Suppressor macrophage (primary cell): ENCODE data around the gene CCDC78.
"Not testable (repeated sequence)": the region's sequence is repeated elsewhere in the genome, so short reads cannot be mapped to it uniquely, and the experiment has no call there.

Experiments used
- DNase-seq, 4 experiments: peaks; one replicate each; pipeline ENCODE4 v3.0.0-alpha.2; 2020 to 2022

CCDC78 gene

GRCh38 chr16:760545-761343 is 34.5 kb upstream of the CCDC78 start, which contains the start of gene MSLN:
TSS of gene MSLN (plus strand) at chr16:760734. CDS start at chr16:762681, 1,947 bp downstream.
- DNase-seq, result no peak

- no peak for DNase-seq
Measured at GRCh38 chr16:760065-760464, 33.8 kb upstream of the CCDC78 start.

GRCh38 chr16:759110-759910 is 33.1 kb upstream of the CCDC78 start:
- no peak for DNase-seq

GRCh38 chr16:756428-756827 is 30.2 kb upstream of the CCDC78 start:
- DNase-seq, result peak in 2 of 4 experiments; percentile 13 to 22

- peak; percentile 39 to 76 (median 66) for DNase-seq
Measured at GRCh38 chr16:754656-755055, 28.4 kb upstream of the CCDC78 start.

GRCh38 chr16:754121-754607 is 27.9 kb upstream of the CCDC78 start:
- not testable (repeated sequence) for DNase-seq

GRCh38 chr16:752007-752312 is 25.7 kb upstream of the CCDC78 start:
- no peak for DNase-seq

- no peak for DNase-seq
Measured at GRCh38 chr16:751152-752006, 25.1 kb upstream of the CCDC78 start.

GRCh38 chr16:750485-750884 is 24.2 kb upstream of the CCDC78 start:
- DNase-seq, result no peak

- DNase-seq, result no peak
Measured at GRCh38 chr16:749010-749409, 22.8 kb upstream of the CCDC78 start.

GRCh38 chr16:747978-748746 is 21.9 kb upstream of the CCDC78 start:
- no peak for DNase-seq

- no peak for DNase-seq
Measured at GRCh38 chr16:746637-747036, 20.4 kb upstream of the CCDC78 start.

- DNase-seq, result peak in 1 of 4 experiments; percentile 20
Measured at GRCh38 chr16:745739-746138, 19.5 kb upstream of the CCDC78 start.

- DNase-seq, result no peak
Measured at GRCh38 chr16:743794-744500, 17.7 kb upstream of the CCDC78 start.

- DNase-seq, result not testable (repeated sequence)
Measured at GRCh38 chr16:742894-743293, 16.7 kb upstream of the CCDC78 start.

GRCh38 chr16:741986-742629 is 15.9 kb upstream of the CCDC78 start:
- DNase-seq, result no peak

GRCh38 chr16:740764-741505 is 14.7 kb upstream of the CCDC78 start, which contains the start of gene CIAO3:
TSS of gene CIAO3 (minus strand) at chr16:740997. CDS start at chr16:740985, 12 bp downstream.
- DNase-seq, result peak; percentile 92 to 96 (median 95)

- DNase-seq, result peak in 2 of 4 experiments; percentile 58 to 62
Measured at GRCh38 chr16:740459-740763, 14.2 kb upstream of the CCDC78 start.

- DNase-seq, result no peak
Measured at GRCh38 chr16:739560-740458, 13.6 kb upstream of the CCDC78 start.
